ENCODE data around the gene FUT9. TPM values are rescaled to one million over a fixed set of nuclear protein-coding genes. Genes with fewer than 3 reads are reported as not detected.

FUT9 gene
- total and polyA plus RNA-seq, 2 donors: 0.02 to 0.05 TPM

DNA sequence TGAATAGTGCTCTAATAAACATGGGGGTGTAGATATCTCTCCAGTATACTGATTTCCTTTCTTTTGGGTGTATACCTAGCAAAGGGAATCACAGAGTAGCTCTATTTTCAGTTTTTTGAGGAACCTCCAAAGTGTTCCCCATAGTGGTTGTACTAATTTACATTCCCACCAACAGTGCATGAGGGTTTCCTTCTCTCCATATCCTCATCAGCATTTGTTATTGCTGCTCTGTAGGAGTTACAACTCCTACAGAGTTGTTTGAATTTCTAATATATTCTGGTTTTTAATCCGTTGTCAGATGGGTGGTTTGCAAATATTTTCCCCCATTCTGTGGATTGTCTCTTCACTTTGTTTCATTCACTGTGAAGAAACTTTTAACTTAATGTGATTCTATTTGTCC is 207.9 kb downstream of the FUT9 start:
- DNase-seq (ENCODE audit: low read depth in 6 of 9, low spot score in 9 of 9): no peak
- 21% methylated on average over 1 of the region's 1 CpG for WGBS
- Histone ChIP-seq H3K4me1 (ENCODE audit: control insufficient read depth in 2 of 2, insufficient read depth in 2 of 2, low read length in 2 of 2) (no peaks in the 10 kb centered on the region), H3K27ac (ENCODE audit: low read depth in 1 of 2, low read length in 1 of 2) (no peak overlapping the region), H3K27me3 (ENCODE audit: control insufficient read depth in 2 of 2, insufficient read depth in 1 of 2, low read length in 1 of 2) (no peaks in the 10 kb centered on the region), H3K36me3 (ENCODE audit: control insufficient read depth in 2 of 2, insufficient read depth in 2 of 2, low read length in 1 of 2) (no peaks in the 10 kb centered on the region), H3K4me3 (ENCODE audit: low read length in 2 of 2) (no peak overlapping the region), H3K9me3 (ENCODE audit: control insufficient read depth in 2 of 2, insufficient read depth in 1 of 2, low read length in 1 of 2) (no peaks in the 10 kb centered on the region)

DNA sequence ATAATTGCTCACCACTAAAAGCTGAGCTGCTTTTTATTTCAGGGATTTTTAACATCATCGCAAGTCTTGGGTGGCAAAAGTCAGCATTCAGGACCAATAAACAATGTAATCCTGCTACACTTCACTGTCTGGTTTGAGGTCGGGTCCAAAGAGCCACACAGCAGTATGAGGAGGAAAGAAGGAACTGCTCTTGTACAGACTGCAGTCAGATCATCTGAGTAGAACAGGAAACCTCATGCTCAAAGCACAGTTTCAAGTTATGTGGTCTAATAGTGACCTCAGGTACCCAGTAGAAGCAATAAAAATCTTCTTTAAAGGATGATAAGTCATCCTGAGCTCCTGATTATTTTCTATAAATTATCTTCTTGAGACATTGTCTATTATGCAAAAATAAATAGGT is 211.4 kb downstream of the FUT9 start:
- WGBS: 58% methylated on average over 2 of the region's 2 CpGs
- Histone ChIP-seq H3K4me1 (ENCODE audit: control insufficient read depth in 2 of 2, insufficient read depth in 2 of 2, low read length in 2 of 2) (no peaks in the 10 kb centered on the region), H3K27ac (ENCODE audit: low read depth in 1 of 2, low read length in 1 of 2) (no peak overlapping the region), H3K4me3 (ENCODE audit: low read length in 2 of 2) (no peak overlapping the region), H3K9me3 (ENCODE audit: control insufficient read depth in 2 of 2, insufficient read depth in 1 of 2, low read length in 1 of 2) (no peaks in the 10 kb centered on the region), H3K36me3 (ENCODE audit: control insufficient read depth in 2 of 2, insufficient read depth in 2 of 2, low read length in 1 of 2) (no peaks in the 10 kb centered on the region), H3K27me3 (ENCODE audit: control insufficient read depth in 2 of 2, insufficient read depth in 1 of 2, low read length in 1 of 2) (no peaks in the 10 kb centered on the region)
- DNase-seq (ENCODE audit: low read depth in 6 of 9, low spot score in 9 of 9): no peak

DNA sequence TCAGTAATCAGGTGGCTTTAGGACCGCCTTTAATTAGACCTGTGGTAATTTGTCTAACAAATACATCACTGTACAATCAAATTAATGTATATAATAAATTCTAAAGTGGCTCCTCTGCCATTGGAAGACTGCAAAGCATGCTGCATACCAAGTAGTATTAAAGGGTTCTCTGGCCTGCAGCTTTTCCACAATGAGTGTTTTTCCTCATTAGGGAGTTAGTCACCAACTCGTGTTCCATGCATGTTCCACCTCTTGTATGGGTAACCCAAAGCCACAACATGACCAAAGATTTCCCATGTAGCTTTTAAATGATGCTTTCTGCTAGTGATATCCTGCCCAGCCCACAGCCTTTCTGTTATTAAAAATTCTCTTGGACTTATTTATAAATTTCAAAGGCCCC is 218.7 kb downstream of the FUT9 start:
- 85% methylated on average over 2 of the region's 2 CpGs for WGBS
- no peak overlapping the region for H3K27ac ChIP-seq (ENCODE audit: low read depth in 1 of 2, low read length in 1 of 2)
- no peak overlapping the region for H3K4me3 ChIP-seq (ENCODE audit: low read length in 2 of 2)
- H3K9me3 ChIP-seq (ENCODE audit: control insufficient read depth in 2 of 2, insufficient read depth in 1 of 2, low read length in 1 of 2): no peaks in the 10 kb centered on the region
- no peaks in the 10 kb centered on the region for H3K27me3 ChIP-seq (ENCODE audit: control insufficient read depth in 2 of 2, insufficient read depth in 1 of 2, low read length in 1 of 2)
- H3K36me3 ChIP-seq (ENCODE audit: control insufficient read depth in 2 of 2, insufficient read depth in 2 of 2, low read length in 1 of 2): no peaks in the 10 kb centered on the region
- DNase-seq (ENCODE audit: low read depth in 6 of 9, low spot score in 9 of 9): no peak
- H3K4me1 ChIP-seq (ENCODE audit: control insufficient read depth in 2 of 2, insufficient read depth in 2 of 2, low read length in 2 of 2): no peaks in the 10 kb centered on the region

- 94% methylated on average over 5 of the region's 5 CpGs for WGBS
- Histone ChIP-seq H3K27me3 (ENCODE audit: control insufficient read depth in 2 of 2, insufficient read depth in 1 of 2, low read length in 1 of 2) (no peaks in the 10 kb centered on the region), H3K27ac (ENCODE audit: low read depth in 1 of 2, low read length in 1 of 2) (no peak overlapping the region), H3K9me3 (ENCODE audit: control insufficient read depth in 2 of 2, insufficient read depth in 1 of 2, low read length in 1 of 2) (no peaks in the 10 kb centered on the region), H3K4me1 (ENCODE audit: control insufficient read depth in 2 of 2, insufficient read depth in 2 of 2, low read length in 2 of 2) (no peaks in the 10 kb centered on the region), H3K4me3 (ENCODE audit: low read length in 2 of 2) (no peak overlapping the region), H3K36me3 (ENCODE audit: control insufficient read depth in 2 of 2, insufficient read depth in 2 of 2, low read length in 1 of 2) (no peaks in the 10 kb centered on the region)
- DNase-seq (ENCODE audit: low read depth in 6 of 9, low spot score in 9 of 9): no peak
Observed at GRCh38 chr6:96235927-96236326, 220.2 kb downstream of the FUT9 start.

DNA sequence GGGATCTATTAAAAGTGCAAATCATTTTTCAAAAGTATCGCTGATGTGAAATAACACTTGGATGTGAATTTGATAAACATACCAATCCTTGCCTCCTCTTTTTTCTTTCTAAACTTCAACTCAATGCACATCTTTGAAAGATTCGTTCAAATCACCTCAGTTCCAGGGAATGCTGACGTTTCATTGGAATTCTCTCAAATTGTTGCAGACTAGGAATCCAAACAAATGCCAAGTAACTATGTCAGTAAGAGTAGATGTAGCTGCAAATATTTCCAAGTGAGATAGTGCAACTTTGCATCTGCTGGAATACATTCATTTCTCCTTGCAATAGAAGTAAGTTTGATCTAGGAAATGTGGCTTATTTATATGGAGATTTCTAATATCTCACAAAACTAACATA is 220.7 kb downstream of the FUT9 start:
- H3K27ac ChIP-seq (ENCODE audit: low read depth in 1 of 2, low read length in 1 of 2): no peak overlapping the region
- 84% methylated on average over 3 of the region's 3 CpGs for WGBS
- H3K27me3 ChIP-seq (ENCODE audit: control insufficient read depth in 2 of 2, insufficient read depth in 1 of 2, low read length in 1 of 2): no peaks in the 10 kb centered on the region
- H3K4me1 ChIP-seq (ENCODE audit: control insufficient read depth in 2 of 2, insufficient read depth in 2 of 2, low read length in 2 of 2): no peaks in the 10 kb centered on the region
- H3K9me3 ChIP-seq (ENCODE audit: control insufficient read depth in 2 of 2, insufficient read depth in 1 of 2, low read length in 1 of 2): no peaks in the 10 kb centered on the region
- H3K36me3 ChIP-seq (ENCODE audit: control insufficient read depth in 2 of 2, insufficient read depth in 2 of 2, low read length in 1 of 2): no peaks in the 10 kb centered on the region
- no peak overlapping the region for H3K4me3 ChIP-seq (ENCODE audit: low read length in 2 of 2)
- DNase-seq (ENCODE audit: low read depth in 6 of 9, low spot score in 9 of 9): no peak

DNA sequence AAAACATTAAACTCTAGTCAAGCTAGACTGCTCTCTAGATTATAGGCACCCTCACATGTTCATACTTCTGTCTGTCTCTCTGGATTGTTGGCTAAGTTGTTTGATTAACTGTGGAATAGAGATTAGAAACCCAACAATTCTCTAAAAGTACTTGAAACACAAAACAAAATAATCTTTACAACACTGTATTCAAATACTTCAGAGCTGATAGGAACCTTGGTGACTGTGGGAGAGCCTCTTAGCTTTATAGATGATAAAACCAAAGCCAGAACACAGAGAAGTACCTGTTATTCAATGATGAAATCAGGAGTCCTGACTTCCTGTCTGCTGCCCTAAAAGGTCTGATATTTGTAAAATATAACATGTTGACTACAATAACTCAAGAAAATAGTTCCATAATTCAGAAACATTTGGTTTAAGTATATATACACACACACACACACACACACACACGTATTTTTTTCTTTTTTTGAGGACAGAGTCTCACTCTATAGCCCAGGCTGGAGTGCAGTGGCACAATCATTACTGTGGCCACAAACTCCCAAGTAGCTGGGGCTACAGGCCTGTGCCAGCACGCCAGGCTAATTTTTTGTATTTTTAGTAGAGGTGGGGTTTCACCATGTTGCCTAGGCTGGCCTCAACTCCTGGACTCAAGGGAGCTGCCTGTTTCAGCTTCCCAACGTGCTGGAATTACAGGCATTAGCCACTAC is 222.0 kb downstream of the FUT9 start:
- Histone ChIP-seq H3K4me1 (ENCODE audit: control insufficient read depth in 2 of 2, insufficient read depth in 2 of 2, low read length in 2 of 2) (no peaks in the 10 kb centered on the region), H3K27ac (ENCODE audit: low read depth in 1 of 2, low read length in 1 of 2) (no peak overlapping the region), H3K9me3 (ENCODE audit: control insufficient read depth in 2 of 2, insufficient read depth in 1 of 2, low read length in 1 of 2) (no peaks in the 10 kb centered on the region), H3K27me3 (ENCODE audit: control insufficient read depth in 2 of 2, insufficient read depth in 1 of 2, low read length in 1 of 2) (no peaks in the 10 kb centered on the region), H3K4me3 (ENCODE audit: low read length in 2 of 2) (no peak overlapping the region), H3K36me3 (ENCODE audit: control insufficient read depth in 2 of 2, insufficient read depth in 2 of 2, low read length in 1 of 2) (no peaks in the 10 kb centered on the region)
- WGBS: 80% methylated on average over 3 of the region's 3 CpGs
- DNase-seq (ENCODE audit: low read depth in 6 of 9, low spot score in 9 of 9): no peak

GRCh38 chr6:96246563-96246962 is 230.8 kb downstream of the FUT9 start:
- Histone ChIP-seq H3K36me3 (ENCODE audit: control insufficient read depth in 2 of 2, insufficient read depth in 2 of 2, low read length in 1 of 2) (no peaks in the 10 kb centered on the region), H3K27me3 (ENCODE audit: control insufficient read depth in 2 of 2, insufficient read depth in 1 of 2, low read length in 1 of 2) (no peaks in the 10 kb centered on the region), H3K4me3 (ENCODE audit: low read length in 2 of 2) (no peak overlapping the region), H3K9me3 (ENCODE audit: control insufficient read depth in 2 of 2, insufficient read depth in 1 of 2, low read length in 1 of 2) (no peaks in the 10 kb centered on the region), H3K27ac (ENCODE audit: low read depth in 1 of 2, low read length in 1 of 2) (no peak overlapping the region), H3K4me1 (ENCODE audit: control insufficient read depth in 2 of 2, insufficient read depth in 2 of 2, low read length in 2 of 2) (no peaks in the 10 kb centered on the region)
- WGBS: 41% methylated on average over 2 of the region's 2 CpGs
- DNase-seq (ENCODE audit: low read depth in 6 of 9, low spot score in 9 of 9): no peak

DNA sequence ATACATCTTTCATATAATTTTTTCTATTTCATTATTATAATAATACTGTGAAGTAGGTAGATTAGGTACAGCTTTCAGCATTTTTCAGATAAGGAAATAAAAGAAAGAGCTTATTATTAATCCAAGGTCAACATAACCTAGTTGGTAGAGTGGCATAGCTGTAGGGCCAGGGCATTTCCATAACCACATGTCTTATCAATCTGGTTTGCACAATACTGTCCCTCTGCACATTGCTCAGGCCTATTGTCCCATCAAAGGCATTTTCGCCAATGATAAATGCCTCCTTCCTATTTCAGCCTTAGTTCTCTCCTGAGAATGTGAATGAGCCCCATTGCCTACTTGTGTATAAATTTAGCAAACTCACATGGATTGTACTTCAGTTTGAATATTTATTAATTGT is 234.0 kb downstream of the FUT9 start:
- Histone ChIP-seq H3K36me3 (ENCODE audit: control insufficient read depth in 2 of 2, insufficient read depth in 2 of 2, low read length in 1 of 2) (no peaks in the 10 kb centered on the region), H3K27ac (ENCODE audit: low read depth in 1 of 2, low read length in 1 of 2) (no peak overlapping the region), H3K9me3 (ENCODE audit: control insufficient read depth in 2 of 2, insufficient read depth in 1 of 2, low read length in 1 of 2) (no peaks in the 10 kb centered on the region), H3K27me3 (ENCODE audit: control insufficient read depth in 2 of 2, insufficient read depth in 1 of 2, low read length in 1 of 2) (no peaks in the 10 kb centered on the region), H3K4me3 (ENCODE audit: low read length in 2 of 2) (no peak overlapping the region), H3K4me1 (ENCODE audit: control insufficient read depth in 2 of 2, insufficient read depth in 2 of 2, low read length in 2 of 2) (no peaks in the 10 kb centered on the region)
- WGBS: 90% methylated on average over 1 of the region's 1 CpG
- DNase-seq (ENCODE audit: low read depth in 6 of 9, low spot score in 9 of 9): no peak

DNA sequence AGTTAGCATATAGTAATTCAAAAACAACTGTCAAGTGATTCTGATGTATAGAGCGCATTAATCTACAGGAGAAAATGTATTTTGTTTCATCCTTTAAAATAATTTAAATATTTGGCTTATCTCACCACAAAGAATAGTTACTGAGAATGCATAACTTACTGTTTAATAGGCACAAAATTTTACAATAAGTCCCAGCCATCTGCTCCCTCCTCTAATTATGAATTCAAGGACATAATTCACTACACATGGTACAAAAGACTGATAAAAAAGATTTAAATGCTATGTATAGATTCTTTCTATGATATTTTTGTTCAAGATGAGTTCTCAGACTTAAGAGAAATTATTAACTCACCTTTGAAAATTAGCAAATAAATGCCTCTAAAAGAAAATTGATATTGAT is 242.0 kb downstream of the FUT9 start:
- no peaks in the 10 kb centered on the region for H3K4me1 ChIP-seq (ENCODE audit: control insufficient read depth in 2 of 2, insufficient read depth in 2 of 2, low read length in 2 of 2)
- H3K4me3 ChIP-seq (ENCODE audit: low read length in 2 of 2): no peak overlapping the region
- no peaks in the 10 kb centered on the region for H3K27me3 ChIP-seq (ENCODE audit: control insufficient read depth in 2 of 2, insufficient read depth in 1 of 2, low read length in 1 of 2)
- H3K27ac ChIP-seq (ENCODE audit: low read depth in 1 of 2, low read length in 1 of 2): no peak overlapping the region
- H3K36me3 ChIP-seq (ENCODE audit: control insufficient read depth in 2 of 2, insufficient read depth in 2 of 2, low read length in 1 of 2): no peaks in the 10 kb centered on the region
- WGBS: 93% methylated on average over 1 of the region's 1 CpG
- peaks cover 0 to 8% of the 10 kb centered on the region in 2 donors for H3K9me3 ChIP-seq (ENCODE audit: control insufficient read depth in 2 of 2, insufficient read depth in 1 of 2, low read length in 1 of 2)
- DNase-seq (ENCODE audit: low read depth in 6 of 9, low spot score in 9 of 9): no peak
